Measurements from ENCODE around the gene IFNG-AS1. TPM values are rescaled to one million over a fixed set of nuclear protein-coding genes. Genes with fewer than 3 reads are reported as not detected.

The IFNG-AS1 gene
- total RNA-seq, 1 donor from 2014 or later, result 0.49 TPM

GRCh38 chr12:68037616-68038255 is 48.5 kb downstream of the IFNG-AS1 start:
- peak; percentile 67 for DNase-seq

GRCh38 chr12:68038650-68039049 is 49.4 kb downstream of the IFNG-AS1 start:
- DNase-seq, result no peak

- DNase-seq, result peak; percentile 3
These were observed 51.3 kb downstream of the IFNG-AS1 start for GRCh38 chr12:68040450-68041075.

- DNase-seq, result no peak
These were observed 53.0 kb downstream of the IFNG-AS1 start for GRCh38 chr12:68042212-68042699.

GRCh38 chr12:68043435-68043834 is 54.2 kb downstream of the IFNG-AS1 start:
- DNase-seq, result no peak

- DNase-seq, result no peak
These were observed 59.5 kb downstream of the IFNG-AS1 start for GRCh38 chr12:68048648-68049297.

- DNase-seq, result no peak
These were observed 67.1 kb downstream of the IFNG-AS1 start for GRCh38 chr12:68056300-68056699.

GRCh38 chr12:68063900-68064590 is 74.8 kb downstream of the IFNG-AS1 start:
- no peak for DNase-seq

- DNase-seq, result no peak
These were observed 75.9 kb downstream of the IFNG-AS1 start for GRCh38 chr12:68065163-68065562.

- no peak for DNase-seq
These were observed 76.4 kb downstream of the IFNG-AS1 start for GRCh38 chr12:68065687-68066086.

GRCh38 chr12:68067762-68068376 is 78.6 kb downstream of the IFNG-AS1 start:
- no peak for DNase-seq

GRCh38 chr12:68069275-68069674 is 80.0 kb downstream of the IFNG-AS1 start:
- no peak for DNase-seq

Small RNA genes within 50 kb of the gene (small RNA-seq; reads per million reads assigned to genes)
- gene AC005294.1 (ENCODE audit: low replicate concordance) (not detected), gene RPL39P28 (ENCODE audit: low replicate concordance) (not detected)

Other genes starting within 250 kb of the IFNG-AS1 start
- gene IFNG, start 170.3 kb downstream of the IFNG-AS1 start, total RNA-seq, result 0.20 TPM
- not detected for gene IL26, start 236.4 kb downstream of the IFNG-AS1 start, total RNA-seq